Tongue (tissue), 2 donors: ENCODE results near the gene MIA2. TPM values are rescaled to one million over a fixed set of nuclear protein-coding genes. Genes with fewer than 3 reads are reported as not detected.
"Not testable (repeated sequence)": the region's sequence is repeated elsewhere in the genome, so short reads cannot be mapped to it uniquely, and the experiment has no call there.

ENCODE experiments used
- DNase-seq: peaks from one replicate; pipeline ENCODE4 v3.0.0-alpha.2; 2015
- total RNA-seq: library from RNA; depleted of rRNA; stranded (reverse); fragments of >200 nt; gene quantifications from one replicate; pipeline ENCODE4 v1.2.3, GENCODE V29; 2014

MIA2 gene
- total RNA-seq, 1 donor from 2014 or later, result 46.9 TPM

DNA sequence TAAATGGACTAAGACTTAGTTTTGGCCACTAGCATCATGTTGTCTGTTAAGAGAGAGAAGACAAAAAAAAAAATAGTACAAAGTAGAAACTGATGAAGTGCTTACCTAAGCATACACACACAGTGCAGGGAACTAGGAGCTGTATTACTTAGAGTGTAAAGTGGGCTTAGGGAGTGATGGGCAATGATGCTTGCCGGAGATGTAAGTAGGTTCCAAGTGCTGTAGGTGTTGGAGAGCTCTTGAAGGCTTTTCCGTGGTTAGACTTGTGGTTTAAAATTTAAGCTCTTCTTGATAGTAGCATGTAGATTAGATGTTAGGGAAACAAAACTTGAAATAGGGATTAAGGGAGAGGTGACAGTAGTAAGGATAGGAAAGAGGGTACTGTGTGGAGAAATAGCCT is 34.7 kb downstream of the MIA2 start:
- DNase-seq, result no peak

DNA sequence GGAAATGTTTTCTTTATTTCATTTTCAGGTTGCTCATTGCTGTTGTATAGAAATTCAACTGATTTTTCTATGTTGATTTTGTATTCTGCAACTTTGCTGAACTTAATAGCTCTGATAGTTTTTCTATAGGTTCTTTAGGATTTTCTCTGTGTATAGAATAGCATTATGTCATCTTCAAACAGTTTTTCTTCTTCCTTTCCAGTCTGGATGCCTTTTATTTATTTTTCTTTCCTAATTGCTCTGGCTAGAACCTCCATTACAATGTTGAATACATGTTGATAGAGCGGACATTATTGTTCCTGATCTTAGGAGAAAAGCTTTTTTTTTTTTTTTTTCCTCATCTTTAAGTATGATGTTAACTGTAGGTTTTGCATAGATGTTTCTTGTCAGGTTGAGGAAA is 39.2 kb downstream of the MIA2 start:
- DNase-seq, result no peak

DNA sequence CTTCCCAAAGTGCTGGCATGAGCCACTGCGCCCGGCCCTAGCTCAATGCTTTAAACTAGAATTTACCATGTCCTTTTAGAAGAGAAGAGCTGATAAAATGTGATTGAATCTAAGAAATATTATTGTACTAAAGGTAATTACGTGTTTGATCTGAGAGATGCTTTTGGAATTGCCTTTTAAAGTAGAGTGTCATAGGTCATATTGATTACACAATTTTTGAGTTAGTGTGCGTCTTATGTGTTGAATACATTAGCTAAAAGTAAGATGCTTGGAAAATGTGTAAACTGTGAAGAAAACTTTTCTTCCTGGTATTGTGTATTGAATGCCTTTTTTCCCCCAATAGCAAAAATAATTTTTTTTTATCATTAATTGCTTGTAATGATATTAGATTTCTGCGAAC is 41.7 kb downstream of the MIA2 start:
- no peak for DNase-seq

DNA sequence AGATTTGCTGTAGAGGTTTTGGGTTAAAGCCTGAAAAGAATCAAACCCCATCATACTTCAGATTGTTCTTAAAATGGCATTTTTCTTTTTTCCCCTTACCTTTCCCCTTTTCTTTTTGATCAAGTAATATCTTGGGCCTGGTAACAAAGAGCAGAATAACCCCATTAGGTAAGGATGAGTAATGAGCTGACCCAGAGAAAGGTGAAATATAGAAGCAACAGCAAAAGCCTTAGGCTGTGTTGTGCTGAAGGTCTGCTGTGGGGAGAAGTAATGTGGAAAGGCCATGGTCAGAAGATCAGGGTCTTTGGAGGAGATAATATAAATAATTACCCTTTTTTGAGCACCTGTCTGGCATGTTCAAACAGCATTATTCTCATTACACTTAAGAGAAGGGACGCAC is 42.3 kb downstream of the MIA2 start:
- DNase-seq, result no peak

DNA sequence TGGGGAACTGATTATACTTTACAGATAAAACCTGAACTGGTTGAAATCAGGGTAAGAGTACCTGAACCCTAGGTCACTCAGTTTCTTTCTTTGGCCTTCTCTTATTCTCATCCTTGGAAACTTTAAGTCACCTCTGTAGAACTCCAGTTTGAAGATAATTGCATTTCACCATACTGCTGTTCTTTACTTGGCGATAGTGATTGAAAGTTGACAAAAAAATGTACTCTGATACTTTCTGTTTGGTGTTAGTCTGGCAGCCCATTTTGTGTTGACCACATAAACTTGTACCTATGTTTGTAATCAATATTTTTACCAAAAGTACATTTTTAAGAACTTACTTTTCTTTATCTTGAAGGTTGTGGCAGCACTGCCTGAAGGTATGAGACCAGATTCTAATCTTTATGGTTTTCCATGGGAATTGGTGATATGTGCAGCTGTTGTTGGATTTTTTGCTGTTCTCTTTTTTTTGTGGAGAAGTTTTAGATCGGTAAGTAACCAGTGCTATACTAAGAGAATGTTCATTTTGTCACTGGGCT is 42.9 kb downstream of the MIA2 start:
- DNase-seq, result no peak

DNA sequence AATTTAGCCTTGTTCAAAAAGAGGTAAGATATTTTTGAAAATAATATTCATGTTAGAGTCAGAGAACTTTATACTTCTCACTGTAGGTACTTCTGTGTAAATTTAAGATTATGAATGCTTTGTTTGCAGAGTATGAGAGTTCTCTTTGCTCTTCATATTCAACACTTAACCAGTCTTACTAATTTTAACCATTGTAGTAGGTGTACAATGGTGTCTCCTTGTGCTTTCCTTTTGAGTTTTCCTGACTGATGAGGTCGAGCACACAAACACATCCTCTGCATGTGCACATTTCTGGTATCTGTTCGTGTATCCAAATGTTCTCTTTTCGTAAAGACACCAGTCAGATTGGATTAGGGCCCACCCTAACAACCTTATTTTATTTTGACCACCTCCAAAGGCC is 45.8 kb downstream of the MIA2 start:
- no peak for DNase-seq

DNA sequence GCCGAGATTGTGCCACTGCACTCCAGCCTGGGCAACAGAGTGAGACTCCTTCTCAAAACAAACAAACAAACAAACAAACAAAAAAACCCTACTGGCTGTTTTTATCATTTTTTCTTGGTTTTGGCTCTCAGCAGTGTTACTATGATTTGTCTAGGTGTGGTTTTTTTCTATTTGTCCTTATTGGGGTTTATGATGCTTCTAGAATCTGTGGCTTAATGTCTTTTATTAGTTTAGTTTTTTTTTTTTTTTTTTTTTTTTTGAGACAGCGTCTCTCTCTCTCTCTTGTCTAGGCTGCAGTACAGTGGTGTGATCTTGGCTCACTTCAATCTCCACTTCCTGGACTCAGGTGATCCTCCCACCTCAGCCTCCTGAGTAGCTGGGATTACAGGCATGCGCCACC is 47.0 kb downstream of the MIA2 start:
- not testable (repeated sequence) for DNase-seq

DNA sequence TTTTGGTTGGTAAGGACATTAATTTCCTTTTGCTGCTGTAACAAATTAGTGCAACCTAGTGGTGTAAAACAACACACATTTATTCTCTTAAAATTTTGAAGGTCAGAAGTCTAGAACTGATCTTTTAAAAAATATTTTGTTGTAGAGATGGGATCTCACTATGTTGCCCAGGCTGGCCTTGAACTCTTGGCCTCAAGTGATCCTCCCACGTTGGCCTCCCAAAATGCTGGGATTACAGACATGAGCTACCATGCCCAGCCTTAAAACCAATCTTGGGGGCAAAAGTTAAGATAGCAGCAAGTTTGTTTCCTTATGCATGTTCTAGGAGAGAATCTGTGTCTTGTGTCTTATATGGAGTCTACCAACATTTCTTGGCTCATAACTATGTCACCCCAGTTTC is 55.8 kb downstream of the MIA2 start:
- no peak for DNase-seq

DNA sequence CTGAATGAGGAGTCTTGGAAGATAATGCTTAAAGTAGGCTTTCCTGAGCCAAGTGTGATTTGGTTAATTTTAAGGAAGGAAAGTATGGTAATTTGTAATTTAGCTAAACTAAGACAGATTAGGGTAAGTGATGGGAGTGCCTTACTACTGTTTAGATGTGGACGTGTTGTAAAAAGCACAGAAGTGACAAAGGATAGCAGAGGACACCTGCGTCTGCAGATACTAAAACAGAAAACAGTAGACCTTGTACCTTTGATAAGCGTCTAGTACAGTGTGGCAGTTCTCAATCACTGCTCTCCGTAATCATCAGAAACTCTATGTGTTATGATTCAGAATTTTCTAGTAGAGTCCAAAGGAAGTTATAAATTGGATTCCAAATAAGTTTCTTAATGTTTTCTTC is 58.0 kb downstream of the MIA2 start:
- DNase-seq, result no peak

DNA sequence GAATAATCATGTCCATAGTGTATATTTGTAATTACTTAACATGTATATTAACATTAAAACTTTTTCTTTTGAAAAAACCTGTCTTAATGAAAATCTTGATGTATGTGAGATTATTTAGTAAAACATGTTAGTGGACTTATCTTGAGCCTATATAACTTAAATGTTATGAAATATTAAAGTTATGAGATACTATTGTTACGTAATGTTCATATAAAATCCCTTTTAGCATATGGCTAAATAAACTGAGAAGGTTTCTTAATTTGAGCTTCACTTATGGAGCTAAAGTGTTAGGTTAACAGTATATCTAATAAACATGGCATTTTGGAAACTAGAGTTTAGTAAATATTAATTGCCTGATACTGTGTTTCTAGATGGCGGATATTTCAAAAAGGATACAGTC is 59.9 kb downstream of the MIA2 start:
- no peak for DNase-seq

DNA sequence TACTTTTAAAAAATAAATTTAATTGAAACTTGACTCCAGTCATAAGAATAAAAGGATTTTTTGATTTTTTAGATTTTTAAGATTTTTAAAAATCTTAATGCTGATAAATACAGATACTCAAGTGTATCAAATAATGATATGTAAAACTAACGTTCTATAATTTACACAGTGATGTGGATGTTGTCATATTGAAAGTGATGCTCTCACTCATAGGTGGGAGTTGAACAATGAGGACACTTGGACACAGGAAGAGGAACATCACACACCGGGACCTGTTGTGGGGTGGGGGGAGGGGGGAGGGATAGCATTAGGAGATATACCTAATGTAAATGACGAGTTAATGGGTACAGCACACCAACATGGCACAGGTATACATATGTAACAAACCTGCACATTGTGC is 66.7 kb downstream of the MIA2 start:
- DNase-seq, result not testable (repeated sequence)

DNA sequence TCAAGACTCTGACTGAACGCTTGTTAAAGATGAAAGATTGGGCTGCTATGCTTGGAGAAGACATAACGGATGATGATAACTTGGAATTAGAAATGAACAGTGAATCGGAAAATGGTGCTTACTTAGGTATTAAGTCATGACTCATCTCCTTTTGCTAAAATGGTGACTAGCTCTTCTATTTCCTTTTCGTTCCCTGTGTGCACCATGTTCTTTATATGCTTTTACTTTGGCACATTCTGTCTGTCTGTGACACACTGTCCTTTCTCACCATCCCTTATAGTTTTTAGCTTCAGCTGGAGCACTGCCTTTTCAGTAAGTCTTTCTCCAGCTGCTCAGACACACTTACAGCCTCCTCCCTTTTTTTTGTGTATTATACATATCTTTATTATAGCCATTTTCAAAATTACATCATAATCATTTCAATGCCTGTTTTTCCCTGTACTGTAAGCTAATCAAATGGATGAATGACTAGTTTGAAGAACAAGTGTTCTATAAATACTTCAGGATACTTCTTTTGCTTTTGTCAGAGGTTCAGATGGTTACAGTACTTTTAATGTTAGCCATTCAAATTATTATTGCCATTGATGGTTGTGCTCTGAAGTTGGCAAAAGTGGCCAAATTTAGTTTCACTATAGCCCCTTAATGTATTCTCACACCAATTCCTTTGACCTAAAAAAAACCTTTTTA is 68.6 kb downstream of the MIA2 start:
- no peak for DNase-seq

DNA sequence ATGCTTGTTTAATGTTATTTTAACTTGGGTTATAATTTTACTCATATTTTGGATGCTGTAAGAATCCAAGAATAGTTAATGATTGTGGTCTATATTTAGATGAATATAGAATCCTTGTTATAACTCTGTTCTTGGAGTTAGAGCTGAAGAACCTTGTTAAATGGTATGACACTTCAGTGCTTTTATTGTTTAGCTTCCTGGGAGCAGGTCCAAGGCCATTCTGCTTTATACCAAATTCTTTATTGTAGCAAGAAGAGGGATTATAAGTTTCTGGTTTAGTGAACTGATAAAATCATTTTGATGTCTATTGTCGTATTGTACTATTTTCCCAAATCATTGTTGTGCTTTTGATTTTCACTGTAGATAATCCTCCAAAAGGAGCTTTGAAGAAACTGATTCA is 69.4 kb downstream of the MIA2 start:
- DNase-seq, result no peak

DNA sequence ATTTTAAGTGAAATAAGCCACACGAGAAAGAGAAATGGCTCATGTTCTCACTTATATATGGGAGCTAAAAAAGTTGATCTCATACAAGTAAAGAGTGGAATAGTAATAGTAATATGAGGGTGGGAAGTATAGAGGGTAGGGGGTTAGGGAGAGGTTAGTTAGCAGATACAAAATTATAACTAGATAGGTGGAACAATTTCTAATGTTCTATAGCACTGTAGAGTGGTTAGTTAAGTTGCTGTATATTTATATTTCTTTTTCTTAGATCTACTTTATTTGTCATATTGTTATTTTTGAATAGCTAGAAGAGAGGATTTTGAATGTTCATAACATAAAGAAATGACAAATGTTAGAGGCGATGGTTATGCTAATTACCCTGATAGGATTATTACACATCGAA is 74.1 kb downstream of the MIA2 start:
- DNase-seq, result no peak

DNA sequence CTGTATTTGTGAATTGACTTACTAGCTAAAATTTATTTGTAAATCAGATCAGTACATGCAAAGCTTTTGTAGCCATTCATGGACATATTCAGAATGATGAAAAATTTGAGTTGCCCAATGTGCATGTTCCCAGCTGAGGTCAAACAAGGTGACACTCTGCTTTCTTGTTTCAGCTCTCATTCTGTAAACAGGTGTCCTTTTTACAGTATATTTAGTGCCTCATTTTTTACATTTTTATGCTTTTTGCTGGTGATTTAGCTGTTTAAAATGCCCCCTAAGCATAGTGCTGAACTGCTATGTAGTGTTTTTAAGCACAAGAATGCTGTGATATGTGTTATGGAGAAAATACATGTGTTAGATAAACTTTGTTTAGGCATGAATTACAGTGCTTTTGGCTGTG is 76.3 kb downstream of the MIA2 start:
- DNase-seq, result no peak

DNA sequence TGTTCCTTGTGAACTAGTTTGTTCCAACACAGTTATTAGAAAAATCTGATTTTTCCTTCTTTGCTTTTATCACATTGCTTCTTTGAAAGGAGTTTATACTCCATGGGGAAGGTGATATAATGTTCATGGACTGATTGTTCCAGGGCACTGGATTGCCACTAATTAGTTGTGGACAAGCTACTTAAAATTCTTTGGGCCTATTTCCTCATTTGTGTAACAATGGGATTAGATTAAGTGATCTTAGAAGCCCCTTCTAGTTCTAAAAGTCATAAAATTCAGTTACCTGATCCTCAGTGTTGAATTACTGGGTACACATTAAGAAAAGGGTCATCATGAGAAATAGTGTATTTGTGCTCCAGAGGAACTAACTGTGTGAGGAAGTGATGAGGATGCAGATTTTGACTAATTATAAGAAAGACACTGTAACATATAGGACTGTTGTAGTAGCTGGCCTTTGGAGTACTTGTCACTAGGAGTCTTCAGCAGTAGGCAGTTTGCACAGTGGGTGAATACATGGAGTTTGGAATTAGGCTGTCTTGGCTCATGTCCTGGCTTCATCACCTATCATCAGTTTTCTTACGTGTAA is 82.2 kb downstream of the MIA2 start:
- no peak for DNase-seq

DNA sequence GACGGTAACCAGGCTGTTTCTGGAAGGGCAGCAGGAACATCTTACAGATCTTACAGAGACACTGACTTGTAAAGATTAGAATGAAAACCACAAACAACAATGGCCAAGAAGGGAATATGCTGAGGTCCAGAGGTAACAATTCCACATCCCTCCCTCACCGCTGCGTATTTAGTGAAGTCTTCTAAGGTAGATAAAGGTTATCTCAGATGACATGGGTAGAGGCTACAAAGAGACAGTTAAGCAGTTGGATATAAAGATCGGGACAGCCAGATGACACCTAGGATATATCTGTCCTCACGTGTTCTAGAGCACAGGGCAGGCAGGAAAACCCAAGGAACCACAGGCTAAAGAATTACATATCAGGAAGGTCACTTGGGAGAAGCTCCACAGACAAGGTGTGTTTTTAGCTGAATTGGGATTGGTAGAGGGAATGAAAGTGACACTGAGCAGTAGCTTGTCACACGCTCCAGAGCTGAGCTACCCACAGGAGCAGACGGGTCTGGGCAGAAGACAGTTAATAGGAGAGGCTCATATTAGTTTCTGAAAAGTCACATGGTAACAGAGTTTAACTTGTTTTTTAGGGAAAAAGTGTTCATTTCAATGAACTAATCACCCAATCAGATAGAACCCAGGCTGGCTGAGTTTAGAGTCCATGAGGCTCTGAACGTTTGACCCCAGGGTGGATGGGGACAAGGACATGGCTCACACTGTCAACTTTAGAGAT is 83.3 kb downstream of the MIA2 start:
- DNase-seq, result no peak

DNA sequence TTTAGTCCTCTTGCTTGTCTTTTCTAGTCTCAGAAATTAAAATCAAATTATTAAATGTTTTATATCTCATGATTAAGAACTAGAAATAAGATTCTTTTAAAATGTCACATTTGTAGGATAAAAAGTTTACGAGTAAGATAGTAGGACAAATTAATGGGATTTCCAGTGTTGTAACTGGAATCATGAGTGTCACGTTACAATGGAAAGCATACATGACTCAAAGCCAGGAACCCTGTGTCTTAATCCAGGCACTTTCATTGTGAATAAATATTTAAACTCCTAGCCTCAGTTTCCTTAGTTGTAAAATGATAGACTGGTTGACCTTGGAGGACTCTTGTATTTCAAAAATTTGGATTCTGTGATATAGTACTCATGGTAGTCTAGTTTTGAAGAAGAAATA is 84.9 kb downstream of the MIA2 start:
- DNase-seq, result no peak

DNA sequence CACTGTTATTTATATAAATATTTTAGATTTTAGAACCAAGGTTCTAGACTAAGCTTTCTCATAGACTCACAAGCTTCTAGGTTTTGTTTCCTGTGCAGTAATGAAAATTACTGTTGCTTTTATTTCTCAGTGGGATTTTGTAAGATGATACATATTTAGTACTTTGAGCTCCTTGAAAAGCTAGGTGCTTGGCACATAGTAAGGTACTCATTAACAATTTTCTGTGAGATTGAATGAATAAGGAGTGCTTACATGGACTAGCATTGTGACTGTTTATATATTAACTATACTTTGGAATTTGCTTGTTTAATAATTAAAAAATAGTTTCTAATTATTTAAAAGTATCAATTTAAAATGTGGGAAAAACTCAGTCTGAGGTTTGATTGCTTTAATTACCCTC is 85.7 kb downstream of the MIA2 start:
- DNase-seq, result no peak

DNA sequence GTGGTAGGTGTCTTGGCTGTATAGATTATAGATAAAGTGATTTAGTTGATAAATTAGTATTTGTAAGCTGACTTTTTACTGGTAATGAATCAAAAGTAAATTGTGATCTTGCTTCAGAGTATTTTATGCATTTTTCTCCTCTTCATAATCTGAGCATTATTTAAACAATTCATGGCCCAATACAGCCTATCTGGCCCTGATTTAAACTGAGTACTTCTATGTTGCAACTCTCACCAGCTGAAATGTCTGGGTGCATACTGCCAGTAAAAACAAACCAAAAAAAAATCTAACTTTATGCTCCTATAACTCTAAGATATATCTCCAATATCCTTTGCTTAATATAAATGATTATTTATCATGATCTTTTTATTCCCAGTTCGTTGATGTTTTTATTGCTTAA is 86.6 kb downstream of the MIA2 start:
- no peak for DNase-seq

DNA sequence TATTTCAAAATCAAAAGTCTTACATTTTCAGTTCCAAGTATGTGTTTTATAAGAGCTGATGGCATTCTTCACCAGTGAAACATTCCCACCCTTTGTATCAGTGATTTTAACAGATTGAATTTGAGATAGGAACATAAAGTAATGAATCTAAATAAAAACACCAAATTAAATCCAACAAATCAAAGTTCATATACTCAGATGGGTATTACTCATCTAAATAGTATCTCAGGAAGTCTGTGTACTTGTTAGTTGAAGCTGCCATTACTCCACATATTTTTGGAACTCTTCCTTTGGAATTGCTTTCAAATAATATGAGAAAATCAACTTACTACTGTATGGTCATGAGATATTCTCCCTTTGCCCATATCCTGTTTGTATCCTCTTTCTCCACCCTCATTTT is 89.1 kb downstream of the MIA2 start:
- DNase-seq, result no peak

DNA sequence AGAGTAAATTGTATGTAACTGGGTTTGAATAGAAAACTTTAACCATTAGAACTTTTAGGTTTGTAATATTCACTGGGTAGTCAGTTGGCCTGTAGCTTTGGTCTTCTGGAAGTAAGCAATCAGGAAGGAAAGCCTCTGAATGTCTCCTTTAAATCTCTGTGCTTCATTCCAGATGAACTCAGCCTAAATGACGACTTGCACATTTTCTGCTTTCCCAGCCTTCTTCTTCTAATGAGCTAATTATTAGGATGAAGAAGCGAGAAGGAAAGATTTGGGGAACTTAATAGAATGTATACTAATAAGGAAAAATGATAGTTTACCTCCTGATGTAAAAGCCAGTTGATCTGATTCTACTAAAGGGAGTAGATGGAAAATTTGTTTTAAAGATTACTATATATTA is 90.4 kb downstream of the MIA2 start:
- DNase-seq, result no peak

DNA sequence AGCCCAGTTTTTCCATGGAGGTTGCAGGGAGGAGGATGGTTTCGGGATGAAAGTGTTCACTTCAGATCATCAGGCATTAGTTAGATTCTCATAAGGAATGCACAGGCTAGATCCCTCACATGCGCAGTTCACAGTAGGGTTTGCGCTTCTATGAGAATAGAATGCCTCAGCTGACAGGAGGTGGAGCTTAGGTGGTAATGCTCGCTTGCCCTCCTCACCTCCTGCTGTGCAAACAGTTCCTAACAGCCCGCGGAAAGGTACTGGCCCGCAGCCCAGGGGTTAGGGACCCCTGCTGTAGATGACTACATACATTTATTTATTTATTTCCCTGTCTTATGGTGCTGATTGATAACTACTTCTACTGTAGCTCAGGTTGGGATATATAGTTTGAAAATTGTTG is 105.3 kb downstream of the MIA2 start:
- DNase-seq, result no peak

DNA sequence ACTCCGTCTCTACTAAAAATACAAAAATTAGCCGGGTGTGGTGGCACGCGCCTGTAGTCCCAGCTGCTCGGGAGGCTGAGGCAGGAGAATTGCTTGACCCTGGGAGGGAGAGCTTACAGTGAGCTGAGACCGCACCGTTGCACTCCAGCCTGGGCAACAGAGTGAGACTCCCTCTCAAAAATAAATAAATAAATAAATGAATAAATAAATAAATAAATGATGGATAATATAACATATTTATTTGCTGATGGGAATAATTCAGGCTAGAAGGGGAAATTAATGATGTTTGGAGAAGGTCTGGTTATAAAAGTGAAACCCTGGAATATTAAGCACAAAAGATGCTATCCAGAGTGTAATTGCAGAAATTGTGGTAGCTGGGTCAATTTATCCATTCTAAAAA is 107.4 kb downstream of the MIA2 start:
- not testable (repeated sequence) for DNase-seq
